H1 (cell line): Measurements from ENCODE around the gene ERVMER34-1. TPM values are rescaled to one million over a fixed set of nuclear protein-coding genes. Genes with fewer than 3 reads are reported as not detected.

Source experiments
- BRCA1 ChIP-seq: IDR thresholded peaks from 2 replicates; pipeline ENCODE4 v1.6.1; 2012; ENCODE audit warnings: low read depth, low read length, improper control_type of control experiment
- GABPA ChIP-seq: IDR thresholded peaks from 2 replicates; pipeline ENCODE4 v1.6.1; 2011; ENCODE audit warnings: mild to moderate bottlenecking, low read length, moderate library complexity, borderline replicate concordance; ENCODE audit not compliant: insufficient read depth
- polyA plus RNA-seq, 7 experiments: library from polyadenylated mRNA; depleted of rRNA in 3 of 7; stranded (reverse) in 5 of 7; unstranded in 2 of 7; fragments of >200 nt in 5 of 7; fragments of 200-250 nt in 2 of 7; gene quantifications; 1 replicate in 5 of 7; 2 replicates in 1 of 7; 4 replicates in 1 of 7; pipeline versions ENCODE4 v1.2.1 to v1.2.3, GENCODE V29; 2011 to 2013; ENCODE audit warnings: missing spikeins in 2 of 7, mixed read lengths in 2 of 7
- total RNA-seq: library from RNA; stranded (reverse); fragmentation: NEBNext Ultra II Directional; extraction: Animal tissue kit (Norgen Biotek cat#: 25700); gene quantifications from 2 replicates; pipeline ENCODE4 v1.2.1, GENCODE V29; 2021
- TF ChIP-seq, protein P1 (sequence below), 3 experiments: IDR thresholded peaks; 1 replicate in 2 of 3; 2 replicates in 1 of 3; pipeline versions ENCODE4 v1.5.1 to v1.6.1; 2011; ENCODE audit warnings: low read length in 3 of 3, mild to moderate bottlenecking in 3 of 3, inconsistent platforms in 2 of 3, low read depth in 1 of 3, moderate library complexity in 1 of 3; ENCODE audit not compliant: insufficient read depth in 1 of 3; ENCODE audit errors: control extremely low read depth in 1 of 3

ERVMER34-1 gene
- total and polyA plus RNA-seq, 2 of the 8 experiments (the other 6 are each of a cell fraction or from before 2014, with no cell fraction given): 14.2 to 34.3 TPM

DNA sequence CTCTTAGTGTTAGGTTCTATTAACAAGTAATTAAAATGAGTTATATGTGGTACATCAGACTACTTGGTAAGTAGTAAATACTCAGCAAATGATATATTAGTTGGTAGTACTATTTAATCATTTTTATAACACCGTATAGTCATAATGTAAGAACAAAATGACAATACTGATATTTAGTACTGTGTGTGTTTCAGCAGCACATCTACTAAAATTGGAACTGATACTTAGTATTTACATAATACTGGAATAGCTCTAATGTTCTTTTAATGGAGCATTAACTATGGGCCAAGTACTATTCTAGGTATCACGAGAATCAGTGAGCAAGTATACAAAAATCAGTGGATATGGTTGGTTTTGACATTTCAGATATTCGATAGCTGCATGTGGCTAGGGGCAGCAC lies 35.3 kb downstream of the ERVMER34-1 start (continued):
- TF ChIP-seq, protein P1, sequence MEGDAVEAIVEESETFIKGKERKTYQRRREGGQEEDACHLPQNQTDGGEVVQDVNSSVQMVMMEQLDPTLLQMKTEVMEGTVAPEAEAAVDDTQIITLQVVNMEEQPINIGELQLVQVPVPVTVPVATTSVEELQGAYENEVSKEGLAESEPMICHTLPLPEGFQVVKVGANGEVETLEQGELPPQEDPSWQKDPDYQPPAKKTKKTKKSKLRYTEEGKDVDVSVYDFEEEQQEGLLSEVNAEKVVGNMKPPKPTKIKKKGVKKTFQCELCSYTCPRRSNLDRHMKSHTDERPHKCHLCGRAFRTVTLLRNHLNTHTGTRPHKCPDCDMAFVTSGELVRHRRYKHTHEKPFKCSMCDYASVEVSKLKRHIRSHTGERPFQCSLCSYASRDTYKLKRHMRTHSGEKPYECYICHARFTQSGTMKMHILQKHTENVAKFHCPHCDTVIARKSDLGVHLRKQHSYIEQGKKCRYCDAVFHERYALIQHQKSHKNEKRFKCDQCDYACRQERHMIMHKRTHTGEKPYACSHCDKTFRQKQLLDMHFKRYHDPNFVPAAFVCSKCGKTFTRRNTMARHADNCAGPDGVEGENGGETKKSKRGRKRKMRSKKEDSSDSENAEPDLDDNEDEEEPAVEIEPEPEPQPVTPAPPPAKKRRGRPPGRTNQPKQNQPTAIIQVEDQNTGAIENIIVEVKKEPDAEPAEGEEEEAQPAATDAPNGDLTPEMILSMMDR (IDR thresholded peaks at IDR 0.05; ENCODE audit: control extremely low read depth in 1 of 3, insufficient read depth in 1 of 3, low read depth in 1 of 3, low read length in 3 of 3): no peak
- TF ChIP-seq GABPA (no peak), BRCA1 (no peak)
- TF ChIP-seq, all 59 proteins: peak for 0
